ENCODE results near the gene DOCK8.

The DOCK8 gene

GRCh38 chr9:453832-454231 lies 239.2 kb downstream of the DOCK8 start:
- no peak for TF ChIP-seq CTCF (IDR thresholded peaks at IDR 0.05; ENCODE audit: low read depth, low read length)
- no peak for DNase-seq (ENCODE audit: extremely low read depth, low read depth)

DNA sequence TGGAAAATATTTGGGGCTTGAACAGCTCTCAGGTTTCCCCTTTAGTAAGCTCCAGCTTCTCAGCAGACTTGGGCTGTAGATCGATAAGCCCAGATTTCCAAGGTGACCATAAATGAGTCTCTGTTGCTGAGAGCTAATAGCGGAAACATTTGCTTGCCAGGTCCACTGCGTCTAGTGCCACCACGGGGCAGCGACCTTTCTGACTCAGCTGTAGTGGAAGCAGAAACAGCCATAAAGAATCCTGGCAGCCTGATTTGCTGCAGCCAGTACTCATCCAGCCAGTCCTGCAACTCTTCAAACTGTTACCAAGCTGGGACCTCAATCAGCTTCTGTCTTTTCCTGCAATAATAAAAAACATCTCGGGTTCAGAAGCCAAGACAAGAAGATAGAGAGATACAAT lies 241.7 kb downstream of the DOCK8 start:
- DNase-seq (ENCODE audit: extremely low read depth, low read depth) = no peak
- no peak for TF ChIP-seq CTCF (IDR thresholded peaks at IDR 0.05; ENCODE audit: low read depth, low read length)

- TF ChIP-seq CTCF (IDR thresholded peaks at IDR 0.05; ENCODE audit: low read depth, low read length) = no peak
- DNase-seq (ENCODE audit: extremely low read depth, low read depth) = no peak
These were observed 243.9 kb downstream of the DOCK8 start for GRCh38 chr9:458590-458989.

GRCh38 chr9:459491-460444 lies 245.1 kb downstream of the DOCK8 start:
- no peak for DNase-seq (ENCODE audit: extremely low read depth, low read depth)
- TF ChIP-seq CTCF (IDR thresholded peaks at IDR 0.05; ENCODE audit: low read depth, low read length) = no peak

DNA sequence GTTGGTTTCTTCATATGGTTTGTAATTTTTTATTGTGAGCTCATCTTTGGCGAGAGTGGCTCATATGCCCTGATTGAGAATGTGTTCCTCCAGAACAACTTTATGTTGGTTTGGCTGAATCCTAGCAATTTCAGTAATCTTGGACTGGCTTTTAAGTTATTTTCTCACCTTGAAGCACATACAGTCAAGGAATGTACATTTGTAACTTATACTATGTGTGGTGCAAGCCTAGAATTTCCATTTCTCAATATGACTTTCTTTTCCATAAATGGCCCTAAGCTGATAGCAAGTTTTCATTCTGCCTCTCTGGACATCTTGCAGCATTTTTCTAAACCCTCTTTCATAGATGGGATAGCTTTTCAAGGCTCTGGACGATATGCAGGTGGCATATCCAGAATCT lies 247.5 kb downstream of the DOCK8 start:
- no peak for DNase-seq (ENCODE audit: extremely low read depth, low read depth)
- no peak for TF ChIP-seq CTCF (IDR thresholded peaks at IDR 0.05; ENCODE audit: low read depth, low read length)

- TF ChIP-seq CTCF (IDR thresholded peaks at IDR 0.05; ENCODE audit: low read depth, low read length) = no peak
- no peak for DNase-seq (ENCODE audit: extremely low read depth, low read depth)
These were observed 247.9 kb downstream of the DOCK8 start for GRCh38 chr9:462606-463005.

- no peak for DNase-seq (ENCODE audit: extremely low read depth, low read depth)
- TF ChIP-seq CTCF (IDR thresholded peaks at IDR 0.05; ENCODE audit: low read depth, low read length) = no peak
These were observed 248.9 kb downstream of the DOCK8 start for GRCh38 chr9:463455-464171.

Measured in AG09319 (cell line).